Myocyte (in vitro differentiated cells): Measurements from ENCODE around the gene LMF1. TPM values are rescaled to one million over a fixed set of nuclear protein-coding genes. Genes with fewer than 3 reads are reported as not detected.
"Not testable (repeated sequence)": the region's sequence is repeated elsewhere in the genome, so short reads cannot be mapped to it uniquely, and the experiment has no call there.

Experiments used
- DNase-seq: peaks from one replicate; pipeline ENCODE4 v3.0.0-alpha.2; 2012; ENCODE audit warnings: low read depth
- total RNA-seq: library from RNA; depleted of rRNA; stranded (reverse); fragments of >200 nt; gene quantifications from 2 replicates; pipeline ENCODE4 v1.2.3, GENCODE V29; 2014

The LMF1 gene
- total RNA-seq, 1 donor from 2014 or later: 67.9 TPM

DNA sequence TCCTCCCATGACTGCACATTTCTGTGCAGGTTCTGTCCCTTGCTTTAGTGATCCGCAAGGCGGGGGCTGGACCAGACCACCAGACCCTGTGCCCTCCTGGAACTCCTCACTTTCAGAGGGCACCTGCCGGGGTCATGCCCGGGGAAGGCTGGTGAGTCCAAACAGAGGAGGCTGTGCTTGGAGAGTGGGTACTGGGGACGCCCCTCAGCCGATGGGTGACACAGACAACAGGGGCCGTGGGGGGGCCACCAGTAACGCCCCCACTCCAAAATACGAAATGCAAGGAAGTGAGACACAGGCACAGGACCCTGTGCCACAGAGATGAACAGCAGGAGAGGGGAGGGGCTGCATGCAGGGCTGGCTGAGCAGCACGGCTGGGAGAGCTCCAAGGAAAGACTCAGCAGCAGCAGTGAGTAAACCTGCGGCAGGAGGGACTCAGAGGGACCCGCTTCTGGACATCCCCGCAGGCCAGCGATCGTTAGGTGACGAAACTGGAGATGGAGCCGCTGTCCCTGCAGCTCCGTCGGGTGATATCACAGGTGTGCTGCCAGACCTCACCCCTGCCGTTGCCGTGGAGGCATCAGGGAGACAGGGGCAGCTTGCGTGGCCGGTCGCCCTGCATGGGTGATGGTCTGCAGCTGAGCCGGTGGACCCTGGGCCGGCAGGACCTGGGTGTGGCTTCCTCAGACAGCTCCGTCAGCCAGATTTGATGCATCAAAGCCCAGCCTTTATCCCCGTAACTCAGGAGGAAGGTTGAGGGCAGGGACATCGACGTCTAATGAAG is 99.0 kb downstream of the LMF1 start:
- DNase-seq: no peak

GRCh38 chr16:870856-871561 is 99.8 kb downstream of the LMF1 start:
- DNase-seq: no peak

DNA sequence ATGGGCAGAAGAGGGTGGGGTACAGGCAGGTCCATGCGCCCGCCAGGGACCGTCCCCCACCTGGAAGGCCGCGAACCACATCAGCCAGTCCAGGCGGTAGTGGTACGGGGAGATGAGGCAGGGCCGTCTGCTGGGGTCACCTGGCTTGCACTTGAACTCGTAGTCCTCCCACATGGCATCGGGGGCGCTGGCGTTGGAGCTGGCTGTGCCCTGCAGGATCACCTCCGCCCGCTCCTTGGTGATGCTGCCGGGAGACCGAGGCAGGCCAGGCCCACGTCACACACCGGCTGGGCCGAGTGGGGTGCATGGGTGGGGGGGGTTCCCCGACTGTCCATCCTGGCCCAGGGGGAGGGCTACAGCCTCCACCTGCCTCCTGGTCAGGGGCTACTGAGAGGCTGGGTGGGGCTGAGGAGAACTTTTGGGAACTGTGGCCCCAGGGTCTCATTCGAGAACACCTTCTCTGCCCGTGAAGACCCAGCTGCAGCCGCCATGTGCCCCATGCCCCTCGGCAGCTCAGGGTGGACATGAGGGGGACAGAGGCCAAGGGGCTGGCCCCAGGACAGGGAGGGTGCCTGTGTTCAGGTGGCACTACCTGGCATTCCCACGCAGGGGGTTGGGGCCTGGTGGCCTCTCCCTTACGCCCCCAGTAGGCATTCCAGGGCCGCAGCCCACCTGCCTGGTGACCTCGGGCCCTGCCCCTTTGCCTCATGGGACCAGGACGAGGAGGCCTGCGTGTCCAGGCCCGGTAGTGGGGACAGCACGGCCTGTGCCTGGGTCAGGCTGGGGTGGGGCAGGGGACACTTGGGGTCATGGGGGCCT is 100.8 kb downstream of the LMF1 start:
- no peak for DNase-seq

- DNase-seq: no peak
Measured at GRCh38 chr16:868846-869822, 101.7 kb downstream of the LMF1 start.

DNA sequence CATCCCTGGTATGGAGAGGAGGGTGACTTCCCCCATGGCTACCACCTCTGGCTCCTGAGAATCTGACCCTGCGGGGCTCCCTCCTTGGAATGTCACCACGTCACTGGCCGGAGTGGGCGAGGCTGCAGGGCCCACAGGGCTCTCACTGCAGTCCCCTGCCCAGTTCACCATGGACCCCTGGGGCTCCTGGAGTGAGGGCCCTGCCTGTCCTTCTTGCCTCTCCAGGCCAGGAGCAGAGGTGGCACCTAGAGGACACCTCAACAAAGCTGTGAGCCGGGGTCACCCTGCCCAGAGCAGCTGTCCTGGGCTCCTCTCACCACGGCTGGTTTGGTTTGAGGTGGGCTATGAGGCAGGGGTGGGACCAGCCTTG is 102.4 kb downstream of the LMF1 start:
- no peak for DNase-seq

DNA sequence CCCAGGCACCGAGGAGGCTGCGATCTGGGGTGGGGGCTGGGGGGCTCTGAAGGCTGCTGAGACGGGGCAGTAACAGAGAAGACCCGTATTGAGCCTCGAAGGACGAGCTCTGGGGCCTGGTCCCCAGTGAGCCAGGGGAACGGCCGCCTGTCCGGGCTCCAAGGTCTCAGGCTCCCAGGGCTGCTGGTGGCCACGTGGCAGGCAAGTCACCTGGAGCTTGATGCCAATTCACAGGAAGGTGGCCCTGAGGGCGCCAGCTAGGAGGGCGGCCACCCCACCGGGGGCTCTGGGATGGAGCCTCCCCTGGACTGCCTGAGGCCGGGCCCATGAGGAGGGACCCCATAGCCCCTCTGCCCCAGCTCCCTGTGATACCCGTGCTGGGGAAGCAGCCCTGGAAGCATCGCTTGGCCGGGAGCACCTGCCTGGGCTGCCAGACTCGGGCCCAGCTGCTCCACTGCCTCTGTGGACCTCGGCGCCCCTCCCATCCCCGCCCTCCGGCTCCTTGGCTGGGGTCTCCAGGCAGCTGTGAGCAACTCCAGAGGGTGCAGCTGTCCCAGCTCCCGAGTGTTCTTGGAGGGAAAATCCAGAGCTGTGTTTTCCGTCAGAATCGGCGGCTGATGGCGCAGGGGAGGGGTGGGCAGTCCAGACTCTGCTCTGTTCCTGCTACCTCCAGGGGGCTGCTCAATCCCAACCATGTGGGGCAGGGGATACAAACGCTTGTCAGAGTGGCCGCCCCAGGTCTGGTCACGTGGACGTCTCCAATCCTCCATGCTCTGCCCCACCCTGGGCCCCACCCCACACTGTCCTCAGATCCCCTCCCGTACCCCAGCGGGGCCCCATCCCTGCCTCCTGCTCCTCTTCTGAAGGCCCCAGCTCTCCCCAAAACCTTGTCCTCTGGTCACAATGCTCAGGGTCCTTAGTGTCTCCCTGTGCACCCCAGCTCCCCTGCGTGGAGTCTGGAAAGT is 103.1 kb downstream of the LMF1 start:
- DNase-seq: peak; percentile 72

- no peak for DNase-seq
Measured at GRCh38 chr16:866252-866896, 104.4 kb downstream of the LMF1 start.

DNA sequence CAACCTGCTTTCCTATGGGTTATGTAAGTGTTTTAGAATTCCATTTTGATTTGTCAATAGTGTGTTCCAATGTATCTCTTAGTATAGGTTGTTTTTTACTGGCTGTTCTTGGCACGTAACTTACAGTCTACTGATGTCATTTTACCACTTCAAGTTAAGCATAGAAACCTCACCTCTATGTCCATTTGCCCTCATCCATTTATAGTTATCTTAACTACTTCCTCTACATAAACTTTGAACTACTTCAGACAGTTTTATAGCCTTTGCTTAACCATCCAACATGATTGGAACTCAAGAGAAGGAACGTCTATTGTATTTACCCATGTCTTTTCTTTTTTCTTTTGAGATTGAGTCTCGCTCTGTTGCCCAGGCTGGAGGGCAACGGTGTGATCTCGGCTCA is 105.8 kb downstream of the LMF1 start:
- DNase-seq: no peak

DNA sequence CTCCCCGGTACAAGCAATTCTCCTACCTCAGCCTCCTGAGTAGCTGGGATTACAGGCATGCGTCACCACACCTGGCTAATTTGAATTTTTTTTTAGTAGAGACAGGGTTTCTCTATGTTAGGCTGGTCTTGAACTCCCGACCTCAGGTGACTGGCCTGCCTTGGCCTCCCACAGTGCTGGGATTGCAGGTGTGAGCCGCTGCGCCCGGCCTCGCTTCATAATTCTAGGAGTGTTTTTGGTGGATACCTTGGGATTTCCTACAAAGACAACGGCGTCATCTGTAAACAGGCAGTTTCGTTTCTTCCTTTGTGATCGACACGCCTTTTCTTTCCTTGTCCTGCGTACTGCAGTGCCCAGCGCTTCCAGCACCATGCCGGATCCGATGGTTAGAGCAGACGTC is 109.3 kb downstream of the LMF1 start:
- DNase-seq: no peak

- no peak for DNase-seq
Measured at GRCh38 chr16:860891-861290, 109.9 kb downstream of the LMF1 start.

GRCh38 chr16:858971-859370 is 111.8 kb downstream of the LMF1 start:
- DNase-seq: not testable (repeated sequence)

GRCh38 chr16:858441-858840 is 112.3 kb downstream of the LMF1 start:
- not testable (repeated sequence) for DNase-seq

DNA sequence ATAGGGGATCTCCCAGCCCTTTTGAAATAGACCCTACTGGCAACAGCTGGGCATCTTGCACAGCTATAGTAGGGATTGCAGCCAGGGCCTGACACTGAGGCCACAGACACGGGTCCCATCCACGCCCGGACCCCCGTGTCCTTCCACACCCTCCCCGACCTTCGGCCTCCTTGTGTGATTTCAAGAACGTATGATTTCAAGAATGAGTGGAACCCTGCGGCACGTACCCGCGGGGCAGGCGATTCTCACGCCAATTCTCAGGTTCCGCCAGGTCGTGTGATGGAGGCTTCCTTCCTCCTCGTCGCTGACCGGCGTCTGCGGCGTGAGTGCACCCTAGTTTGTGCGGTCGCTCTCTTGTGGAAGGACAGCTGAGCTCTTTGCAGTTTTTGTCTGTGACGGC is 114.0 kb downstream of the LMF1 start:
- no peak for DNase-seq

DNA sequence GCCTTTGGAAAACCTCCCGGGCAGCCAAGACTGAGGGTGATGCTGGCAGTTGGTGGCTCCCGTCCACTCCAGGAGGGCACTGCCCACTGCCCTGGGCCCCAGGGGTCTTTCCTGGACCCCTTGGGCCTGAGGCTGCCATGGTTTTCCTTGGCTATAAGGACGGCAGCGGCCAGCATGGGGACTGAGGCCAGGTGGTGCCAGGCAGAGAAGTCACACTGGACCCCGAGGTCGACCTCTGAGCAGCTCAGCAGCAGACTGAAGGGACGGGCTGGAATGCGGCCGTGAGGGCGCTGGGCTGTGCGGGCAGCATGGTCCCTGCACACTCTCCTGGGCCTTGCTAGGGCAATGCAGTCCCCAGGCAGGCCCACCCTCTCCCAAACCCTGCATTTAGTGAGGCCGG is 114.7 kb downstream of the LMF1 start:
- no peak for DNase-seq

DNA sequence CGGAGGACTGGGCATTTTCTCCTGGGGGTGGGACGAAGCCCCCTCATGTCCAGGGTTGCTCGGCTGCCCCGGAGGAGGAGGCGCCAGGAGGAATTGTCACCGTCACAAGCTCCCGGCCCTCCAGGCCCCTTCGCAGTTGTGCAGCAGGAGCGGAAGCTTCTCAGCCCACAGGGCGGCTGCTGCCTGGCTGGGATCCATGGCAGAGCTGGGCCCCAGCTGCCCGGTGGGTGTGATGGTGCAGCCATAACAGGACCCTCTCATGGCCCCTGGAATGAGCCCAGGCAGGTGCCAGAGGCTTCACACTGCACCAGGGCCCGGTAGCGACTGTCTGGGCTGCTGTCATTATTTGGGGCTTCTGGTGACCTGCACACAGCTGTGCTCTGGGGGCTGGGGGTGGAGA is 115.3 kb downstream of the LMF1 start:
- no peak for DNase-seq

GRCh38 chr16:854808-855410 is 115.9 kb downstream of the LMF1 start:
- no peak for DNase-seq

DNA sequence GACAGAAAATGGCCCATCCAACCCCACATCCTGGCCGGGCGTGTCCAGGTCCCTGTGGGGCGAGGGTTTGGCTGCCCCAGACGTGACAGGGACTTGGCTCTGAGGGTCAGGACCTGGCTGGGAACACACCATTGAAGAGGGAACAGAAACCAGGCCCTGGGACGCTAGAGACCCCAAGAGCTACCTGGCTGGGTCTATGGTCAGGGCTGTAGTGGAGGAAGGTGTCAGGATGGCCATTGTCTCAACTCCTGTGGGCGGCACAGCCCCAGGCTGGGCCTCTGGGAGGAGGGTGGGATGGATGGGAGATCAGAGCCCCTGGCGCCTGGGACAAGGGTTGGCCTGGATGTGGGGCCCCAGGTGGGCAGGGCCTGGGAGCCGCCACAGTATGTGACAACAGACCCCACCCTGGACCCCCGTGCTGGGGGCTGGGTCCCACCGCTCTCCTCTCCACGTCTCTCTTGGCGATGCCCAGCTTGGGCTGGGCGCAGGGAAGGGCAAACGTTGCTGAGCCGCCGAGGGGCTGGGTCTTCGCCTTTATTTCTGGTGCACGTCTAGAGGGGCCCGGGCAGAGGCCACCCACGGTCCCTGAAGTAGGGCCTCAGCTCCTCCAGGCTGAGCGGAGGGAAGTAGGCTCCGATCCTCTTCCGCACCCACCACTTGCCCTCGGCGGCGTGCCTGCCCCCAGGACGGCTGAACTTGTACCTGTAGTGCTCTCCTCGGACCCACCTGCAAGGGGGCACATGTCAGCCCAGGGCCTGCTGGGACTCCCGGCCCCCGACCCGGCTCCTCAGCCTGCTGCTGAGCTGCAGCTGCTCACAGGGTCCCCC is 116.6 kb downstream of the LMF1 start:
- DNase-seq: no peak

- no peak for DNase-seq
Measured at GRCh38 chr16:853306-853705, 117.5 kb downstream of the LMF1 start.
